HCT116 (cell line): Measurements from ENCODE around the gene CD44. TPM values are rescaled to one million over a fixed set of nuclear protein-coding genes. Genes with fewer than 3 reads are reported as not detected.

Source experiments
- ATAC-seq: fragments of 200-7000 bp; cut with Tn5 transposase; 2 replicates; pipeline ENCODE4 v1.9.1; 2020; ENCODE audit warnings: mild to moderate bottlenecking, moderate library complexity
- BruUV-seq: library from RNA; stranded (reverse); fragments of 400-500 nt; replicated peaks from 2 replicates; lab custom pipeline; 2021; lab: Mats Ljungman, UMichigan
- CTCF ChIA-PET: fragments of 300-600 bp; sonication (Branson Sonifier 250); formaldehyde crosslinking; loops from one replicate; lab custom pipeline; 2021; ENCODE audit warnings: antibody characterized with exemption; lab: Charles Lee
- POLR2A ChIA-PET: fragments of 300-600, 350-600 bp; sonication (Branson Sonifier 250); formaldehyde crosslinking; loops from one replicate; lab custom pipeline; 2021; ENCODE audit warnings: antibody characterized with exemption; lab: Charles Lee
- RAD21 ChIA-PET, 2 experiments: fragments of 300-600 bp; sonication (Branson Sonifier 250); formaldehyde crosslinking; loops; one replicate each; lab custom pipeline; 2023; ENCODE audit warnings: low total read pairs in 2 of 2; ENCODE audit not compliant: uncharacterized antibody in 2 of 2, unreplicated experiment in 2 of 2, low non-redundant PET in 1 of 2; lab: Charles Lee
- DNase-seq: peaks from one replicate; pipeline ENCODE4 v3.0.0-alpha.2; 2010; ENCODE audit warnings: low read depth, low spot score
- H2AFZ ChIP-seq: fragments of 200-600 bp; shearing (Covaris generic), sonication (generic); 2 replicates; pipeline ENCODE4 v1.6.1; 2017; ENCODE audit warnings: low read depth, mixed run types, mixed read lengths, antibody characterized with exemption, low read length; ENCODE audit not compliant: poor library complexity, severe bottlenecking
- H3K27ac ChIP-seq: 2 replicates; pipeline ENCODE4 v1.5.1; 2012; ENCODE audit warnings: low read depth, low read length
- H3K27me3 ChIP-seq: fragments of 200-600 bp; sonication (generic); 2 replicates; pipeline ENCODE4 v1.6.1; 2016; ENCODE audit warnings: mixed run types, low read length, mixed read lengths; ENCODE audit not compliant: insufficient read depth
- H3K36me3 ChIP-seq, 2 experiments: fragments of 200-500 bp in 1 of 2; fragments of 200-600 bp in 1 of 2; sonication (Bioruptor generic) in 1 of 2; sonication (generic) in 1 of 2; 2 replicates each; pipeline versions ENCODE4 v1.5.1 to v1.6.1; 2014 to 2016; ENCODE audit warnings: low read length in 2 of 2, inconsistent platforms in 1 of 2, mixed read lengths in 1 of 2, mixed run types in 1 of 2; ENCODE audit not compliant: insufficient read depth in 2 of 2, control insufficient read depth in 1 of 2
- H3K4me1 ChIP-seq, 2 experiments: fragments of 200-600 bp in 1 of 2; sonication (generic) in 1 of 2; 2 replicates each; pipeline versions ENCODE4 v1.5.1 to v1.6.1; 2012 to 2017; ENCODE audit warnings: low read length in 2 of 2, inconsistent platforms in 1 of 2, mild to moderate bottlenecking in 1 of 2, mixed read lengths in 1 of 2, mixed run types in 1 of 2, moderate library complexity in 1 of 2; ENCODE audit not compliant: insufficient read depth in 2 of 2, control insufficient read depth in 1 of 2
- H3K4me2 ChIP-seq: fragments of 200-600 bp; sonication (generic); 2 replicates; pipeline ENCODE4 v1.6.1; 2017; ENCODE audit warnings: mixed run types, low read length, mixed read lengths
- H3K4me3 ChIP-seq, 2 experiments: fragments of 200-600 bp in 1 of 2; sonication (generic) in 1 of 2; replicated peaks in 1 of 2; 2 replicates each; pipeline ENCODE4 v1.5.1; 2011 to 2016; ENCODE audit warnings: low read length in 2 of 2, control low read depth in 1 of 2, low read depth in 1 of 2, mild to moderate bottlenecking in 1 of 2, mixed read lengths in 1 of 2, mixed run types in 1 of 2
- H3K79me2 ChIP-seq: fragments of 200-600 bp; sonication (generic); 2 replicates; pipeline ENCODE4 v1.6.1; 2017; ENCODE audit warnings: mild to moderate bottlenecking, mixed run types, low read length, moderate library complexity, mixed read lengths; ENCODE audit not compliant: insufficient read depth
- H3K9ac ChIP-seq: fragments of 200-600 bp; sonication (generic); 2 replicates; pipeline ENCODE4 v1.6.1; 2016; ENCODE audit warnings: low read length, mixed read lengths
- H3K9me2 ChIP-seq: fragments of 200-600 bp; sonication (generic), shearing (Covaris generic); 2 replicates; pipeline ENCODE4 v1.6.1; 2017; ENCODE audit warnings: mixed run types, mild to moderate bottlenecking, moderate library complexity; ENCODE audit not compliant: insufficient read depth
- H3K9me3 ChIP-seq, 2 experiments: fragments of 200-500 bp in 1 of 2; fragments of 200-600 bp in 1 of 2; sonication (Bioruptor generic) in 1 of 2; sonication (generic) in 1 of 2; 2 replicates each; pipeline ENCODE4 v1.6.1; 2014 to 2017; ENCODE audit warnings: low read length in 2 of 2, mixed read lengths in 2 of 2, inconsistent platforms in 1 of 2, low read depth in 1 of 2, mild to moderate bottlenecking in 1 of 2, mixed run types in 1 of 2, moderate library complexity in 1 of 2; ENCODE audit not compliant: control insufficient read depth in 1 of 2, insufficient read depth in 1 of 2
- H4K20me1 ChIP-seq: fragments of 200-600 bp; sonication (generic), shearing (Covaris generic); 2 replicates; pipeline ENCODE4 v1.6.1; 2017; ENCODE audit warnings: mixed run types, mild to moderate bottlenecking, moderate library complexity; ENCODE audit not compliant: insufficient read depth
- CBX3 ChIP-seq: IDR thresholded peaks from 2 replicates; pipeline ENCODE4 v1.6.1; 2012; ENCODE audit warnings: low read depth
- EGR1 ChIP-seq: IDR thresholded peaks from 2 replicates; pipeline ENCODE4 v1.6.1; 2012; ENCODE audit warnings: low read depth
- ELF1 ChIP-seq: IDR thresholded peaks from 2 replicates; pipeline ENCODE4 v1.6.1; 2012; ENCODE audit warnings: low read depth, borderline replicate concordance
- EZH2 ChIP-seq: fragments of 200-600 bp; sonication (generic); IDR thresholded peaks from 2 replicates; pipeline ENCODE4 v1.6.1; 2017; ENCODE audit warnings: antibody characterized with exemption, mixed run types
- EZH2phosphoT487 ChIP-seq: fragments of 200-600 bp; IDR thresholded peaks from 2 replicates; pipeline ENCODE4 v1.6.1; 2018; ENCODE audit warnings: antibody characterized with exemption, borderline replicate concordance
- JUND ChIP-seq: IDR thresholded peaks from 2 replicates; pipeline ENCODE4 v1.6.1; 2012
- MAX ChIP-seq: IDR thresholded peaks from 2 replicates; pipeline ENCODE4 v1.6.1; 2012
- POLR2A ChIP-seq: IDR thresholded peaks from 2 replicates; pipeline ENCODE4 v1.7.0; 2011; ENCODE audit warnings: borderline replicate concordance; ENCODE audit not compliant: insufficient read depth, insufficient read length; ENCODE audit errors: extremely low read depth
- SIN3A ChIP-seq: IDR thresholded peaks from 2 replicates; pipeline ENCODE4 v1.6.1; 2012; ENCODE audit warnings: low read depth
- SP1 ChIP-seq: IDR thresholded peaks from 2 replicates; pipeline ENCODE4 v1.6.1; 2012; ENCODE audit warnings: low read depth
- TCF7L2 ChIP-seq: IDR thresholded peaks from 2 replicates; pipeline ENCODE4 v1.7.0; 2011; ENCODE audit warnings: borderline replicate concordance, inconsistent platforms; ENCODE audit not compliant: insufficient read depth, insufficient read length; ENCODE audit errors: extremely low read depth
- ZBTB33 ChIP-seq: IDR thresholded peaks from 2 replicates; pipeline ENCODE4 v1.6.1; 2011; ENCODE audit warnings: mild to moderate bottlenecking, low read length, moderate library complexity; ENCODE audit not compliant: insufficient replicate concordance; ENCODE audit errors: extremely low read depth
- ZNF274 ChIP-seq: fragments of 200-500 bp; sonication (Bioruptor generic); IDR thresholded peaks from 2 replicates; pipeline ENCODE4 v1.6.1; 2014; ENCODE audit warnings: mild to moderate bottlenecking, low read depth, low read length, inconsistent platforms
- intact Hi-C: fragments of 100-400 bp; cut with micrococcal nuclease; formaldehyde crosslinking; loops from 2 replicates; pipeline ENCODE4 v1.10.0; 2022
- total RNA-seq: library from RNA; stranded (reverse); gene quantifications from one replicate; pipeline ENCODE4 v1.2.1, GENCODE V29; 2021; ENCODE audit not compliant: unreplicated experiment
- TF ChIP-seq, protein P1 (sequence below): IDR thresholded peaks from 2 replicates; pipeline ENCODE4 v1.6.1; 2012

Gene CD44
- total RNA-seq, 1 experiment from 2014 or later, result 742 TPM

DNA sequence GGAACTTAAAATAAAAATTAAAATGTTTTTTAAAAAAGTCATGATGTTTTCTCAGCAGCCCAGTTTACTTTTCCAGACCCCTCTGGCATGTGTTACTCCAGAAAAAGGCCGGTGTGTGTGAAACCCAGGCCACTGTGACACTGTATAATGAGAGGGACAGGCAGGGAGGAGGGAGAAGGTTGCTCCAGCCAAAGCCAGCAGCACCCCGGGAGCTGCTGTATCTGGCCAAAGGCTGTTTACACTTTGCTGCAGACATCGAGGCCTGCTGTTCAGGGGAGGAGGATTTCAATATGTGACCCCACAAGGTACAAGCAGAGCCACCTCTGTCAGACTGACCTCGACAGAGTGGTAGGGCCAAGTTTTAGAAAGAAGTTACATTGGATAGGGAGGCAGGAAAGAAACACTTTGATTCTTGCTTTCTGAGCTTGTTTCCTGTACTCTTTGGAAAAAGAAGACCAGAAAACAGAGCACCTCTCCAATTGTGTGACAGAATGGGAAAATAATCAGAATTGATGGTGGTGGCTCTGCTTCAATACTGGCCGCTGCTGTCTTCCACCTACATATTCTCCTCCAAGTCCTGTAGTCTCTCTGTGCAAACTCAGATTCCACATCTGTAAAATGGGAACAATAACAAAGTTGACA is 41.0 kb upstream of the CD44 start:
- intact Hi-C loops, result no loop called here
- Histone ChIP-seq H3K27ac (no peak overlapping the region), H2AFZ (peak overlapping the region; percentile 55), H3K9me3 (no peaks in the 10 kb centered on the region), H3K9ac (no peak overlapping the region), H3K27me3 (no peaks in the 10 kb centered on the region), H3K36me3 (no peaks in the 10 kb centered on the region), H3K4me3 (no peak overlapping the region), H3K4me1 (peaks cover 10 to 18% of the 10 kb centered on the region in 2 experiments; a peak in 3 of 4 replicates), H3K9me2 (no peaks in the 10 kb centered on the region), H3K4me2 (no peak overlapping the region), H3K79me2 (no peaks in the 10 kb centered on the region), H4K20me1 (no peaks in the 10 kb centered on the region)
- TF ChIP-seq ELF1 (no peak), EGR1 (no peak), JUND (no peak), CBX3 (no peak), ZBTB33 (no peak)
- ChIA-PET RAD21 (no interaction called here), CTCF (no interaction called here), POLR2A (no interaction called here)
- DNase-seq, result no peak
- BruUV-seq, result no TSS peak
- no peak for ATAC-seq

DNA sequence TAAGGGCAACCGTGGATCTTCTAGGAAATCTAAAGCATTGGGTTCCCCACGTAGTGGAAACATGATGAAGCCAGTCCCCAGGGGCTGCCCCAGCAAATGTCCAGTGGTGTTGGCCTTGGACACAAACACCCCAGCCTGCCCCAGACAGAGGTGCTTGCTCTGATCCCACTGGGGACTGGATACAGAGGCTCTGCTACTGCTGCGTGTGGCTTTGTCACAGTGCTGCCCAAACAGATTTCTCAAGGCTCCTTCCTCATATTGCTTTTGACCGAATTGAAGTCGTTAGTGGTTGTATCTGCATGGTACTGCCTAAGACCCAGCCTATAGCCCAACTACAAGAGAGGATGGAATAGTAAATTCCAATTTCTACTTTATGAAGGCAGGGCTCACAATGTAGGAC is 40.1 kb upstream of the CD44 start:
- Histone ChIP-seq H3K27me3 (no peaks in the 10 kb centered on the region), H3K9me2 (no peaks in the 10 kb centered on the region), H3K4me3 (no peak overlapping the region), H3K79me2 (no peaks in the 10 kb centered on the region), H3K27ac (no peak overlapping the region), H3K4me2 (peak overlapping the region; percentile 19; the same call in 1 of the 2 replicates), H3K9me3 (no peaks in the 10 kb centered on the region), H3K4me1 (peaks cover 10 to 18% of the 10 kb centered on the region in 2 experiments; a peak in 3 of 4 replicates), H3K36me3 (no peaks in the 10 kb centered on the region), H3K9ac (no peak overlapping the region), H4K20me1 (no peaks in the 10 kb centered on the region), H2AFZ (peak overlapping the region; percentile 55)
- ChIA-PET CTCF (no interaction called here), POLR2A (no interaction called here), RAD21 (no interaction called here)
- intact Hi-C loops, result no loop called here
- BruUV-seq, result no TSS peak
- no peak for TF ChIP-seq SIN3A
- TF ChIP-seq EZH2phosphoT487, result no peak
- no peak for TF ChIP-seq TCF7L2
- no peak for TF ChIP-seq ZNF274
- no peak for TF ChIP-seq EGR1
- no peak for TF ChIP-seq CBX3
- no peak for TF ChIP-seq SP1
- TF ChIP-seq MAX, result no peak
- TF ChIP-seq EZH2, result no peak
- TF ChIP-seq POLR2A, result no peak
- TF ChIP-seq, protein P1, sequence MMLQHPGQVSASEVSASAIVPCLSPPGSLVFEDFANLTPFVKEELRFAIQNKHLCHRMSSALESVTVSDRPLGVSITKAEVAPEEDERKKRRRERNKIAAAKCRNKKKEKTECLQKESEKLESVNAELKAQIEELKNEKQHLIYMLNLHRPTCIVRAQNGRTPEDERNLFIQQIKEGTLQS, result no peak
- ATAC-seq, result peak; percentile 40
- DNase-seq, result no peak
